Large intestine (tissue), 3 donors: Measurements from ENCODE around the gene SIGLEC12. TPM values are rescaled to one million over a fixed set of nuclear protein-coding genes. Genes with fewer than 3 reads are reported as not detected.
"Not testable (repeated sequence)": the region's sequence is repeated elsewhere in the genome, so short reads cannot be mapped to it uniquely, and the experiment has no call there.

ENCODE experiments used
- DNase-seq, 2 donors: peaks; one replicate each; pipeline versions ENCODE4 v3.0.0 to v3.0.0-alpha.2; 2013
- H3K27ac ChIP-seq: one replicate; pipeline ENCODE4 v1.5.1; 2013; ENCODE audit warnings: low read length
- H3K27me3 ChIP-seq: 2 replicates; pipeline ENCODE4 v1.6.1; 2013; ENCODE audit warnings: low read length; ENCODE audit not compliant: control insufficient read depth, insufficient read depth
- H3K36me3 ChIP-seq: 2 replicates; pipeline ENCODE4 v1.6.1; 2013; ENCODE audit warnings: low read length; ENCODE audit not compliant: control insufficient read depth, insufficient read depth
- H3K4me1 ChIP-seq: one replicate; pipeline ENCODE4 v1.6.1; 2013; ENCODE audit warnings: low read length; ENCODE audit not compliant: control insufficient read depth, insufficient read depth
- H3K4me3 ChIP-seq: one replicate; pipeline ENCODE4 v1.5.1; 2013; ENCODE audit warnings: low read length
- H3K9me3 ChIP-seq: one replicate; pipeline ENCODE4 v1.6.1; 2013; ENCODE audit warnings: mild to moderate bottlenecking, low read depth, low read length, moderate library complexity; ENCODE audit not compliant: control insufficient read depth
- WGBS: methylation state at CpG from one replicate; pipeline ENCODE4 v1.1.5; 2013; ENCODE audit warnings: low lambda C conversion rate; ENCODE audit not compliant: insufficient coverage; 5-methylcytosine and 5-hydroxymethylcytosine counted together
- polyA plus RNA-seq: library from polyadenylated mRNA; unstranded; fragments of 120-200 nt; gene quantifications from one replicate; pipeline ENCODE4 v1.2.1, GENCODE V29; 2013

SIGLEC12 gene
- polyA plus RNA-seq, 1 donor: 5.1 TPM

- Histone ChIP-seq H3K36me3 (no peaks in the 10 kb centered on the region), H3K4me3 (no peak overlapping the region), H3K9me3 (no peaks in the 10 kb centered on the region), H3K27me3 (no peaks in the 10 kb centered on the region), H3K4me1 (peaks cover 12% of the 10 kb centered on the region), H3K27ac (no peak overlapping the region)
- no peak for DNase-seq
- WGBS: no CpG with 5 or more reads among the region's 4 CpGs
Observed at GRCh38 chr19:51469162-51469561, 32.4 kb downstream of the SIGLEC12 start.

DNA sequence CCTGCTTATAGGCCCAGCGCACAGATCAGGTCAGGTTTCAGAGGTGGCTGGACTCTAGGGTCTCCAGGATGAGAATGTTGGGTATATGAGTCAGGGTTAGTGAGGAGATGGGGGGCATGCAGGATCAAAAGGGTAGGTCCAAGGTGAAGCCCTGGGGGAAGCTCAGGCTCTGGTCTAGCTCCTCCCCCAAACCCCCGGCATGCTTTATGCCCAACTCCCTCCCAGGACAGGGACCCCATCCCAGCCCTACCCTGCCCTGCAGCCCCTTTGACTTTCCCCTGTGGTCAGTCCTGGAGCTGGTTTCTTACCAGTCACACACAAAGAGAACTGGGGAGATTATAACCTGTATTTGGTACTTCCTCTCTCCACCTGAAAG, 33.1 kb downstream of the SIGLEC12 start:
- no peak for DNase-seq
- no peak overlapping the region for H3K4me3 ChIP-seq
- H3K9me3 ChIP-seq: no peaks in the 10 kb centered on the region
- no CpG with 5 or more reads among the region's 2 CpGs for WGBS
- peaks cover 6% of the 10 kb centered on the region for H3K4me1 ChIP-seq
- H3K27ac ChIP-seq: no peak overlapping the region
- no peaks in the 10 kb centered on the region for H3K27me3 ChIP-seq
- no peaks in the 10 kb centered on the region for H3K36me3 ChIP-seq

- H3K36me3 ChIP-seq: no peaks in the 10 kb centered on the region
- H3K27me3 ChIP-seq: peaks cover 4% of the 10 kb centered on the region
- H3K27ac ChIP-seq: no peak overlapping the region
- peaks cover 5% of the 10 kb centered on the region for H3K4me1 ChIP-seq
- H3K9me3 ChIP-seq: no peaks in the 10 kb centered on the region
- no peak for DNase-seq
- WGBS: no CpG with 5 or more reads among the region's 4 CpGs
- no peak overlapping the region for H3K4me3 ChIP-seq
Observed at GRCh38 chr19:51467864-51468544, 33.6 kb downstream of the SIGLEC12 start.

GRCh38 chr19:51466723-51467122, 34.9 kb downstream of the SIGLEC12 start:
- Histone ChIP-seq H3K27ac (no peak overlapping the region), H3K27me3 (peaks cover 13% of the 10 kb centered on the region), H3K4me3 (no peak overlapping the region), H3K4me1 (no peaks in the 10 kb centered on the region), H3K9me3 (no peaks in the 10 kb centered on the region), H3K36me3 (no peaks in the 10 kb centered on the region)
- DNase-seq: no peak
- 71% methylated on average over 3 of the region's 3 CpGs for WGBS

DNA sequence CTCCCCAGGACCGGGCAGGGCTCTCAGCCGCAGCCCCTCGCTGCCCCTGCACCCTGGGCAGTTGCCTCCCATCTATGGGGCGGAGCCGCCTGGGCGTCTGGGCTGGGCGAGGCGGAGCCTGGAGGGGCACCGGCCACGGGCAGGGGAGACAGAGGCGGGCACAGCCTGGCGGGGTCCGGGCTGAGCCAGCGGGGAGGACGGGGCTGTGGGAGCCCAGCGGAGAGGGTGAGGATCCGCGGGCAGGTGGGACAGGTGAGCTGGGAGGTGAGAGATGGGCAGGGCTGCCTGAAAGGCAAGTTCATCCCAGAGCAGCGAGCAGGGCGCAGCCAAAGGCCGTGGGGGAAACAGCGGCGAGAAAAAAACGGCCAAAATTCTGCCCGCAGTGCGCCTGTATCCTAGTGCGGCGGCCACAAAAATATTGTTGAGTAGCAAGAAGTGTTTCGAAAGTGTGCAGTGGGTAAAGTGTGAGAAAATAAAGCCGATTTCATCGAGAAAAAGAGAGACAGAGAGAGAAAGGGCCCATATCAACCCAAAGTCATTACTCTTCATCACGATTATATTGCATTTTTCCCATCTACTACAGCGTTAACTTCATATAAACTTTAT, 37.5 kb downstream of the SIGLEC12 start:
- H3K4me1 ChIP-seq, H3K4me3 ChIP-seq, H3K36me3 ChIP-seq, H3K9me3 ChIP-seq, H3K27ac ChIP-seq, DNase-seq: not testable (repeated sequence)
- H3K27me3 ChIP-seq: peaks cover 13% of the 10 kb centered on the region
- 22% methylated on average over 7 of the region's 33 CpGs for WGBS

DNA sequence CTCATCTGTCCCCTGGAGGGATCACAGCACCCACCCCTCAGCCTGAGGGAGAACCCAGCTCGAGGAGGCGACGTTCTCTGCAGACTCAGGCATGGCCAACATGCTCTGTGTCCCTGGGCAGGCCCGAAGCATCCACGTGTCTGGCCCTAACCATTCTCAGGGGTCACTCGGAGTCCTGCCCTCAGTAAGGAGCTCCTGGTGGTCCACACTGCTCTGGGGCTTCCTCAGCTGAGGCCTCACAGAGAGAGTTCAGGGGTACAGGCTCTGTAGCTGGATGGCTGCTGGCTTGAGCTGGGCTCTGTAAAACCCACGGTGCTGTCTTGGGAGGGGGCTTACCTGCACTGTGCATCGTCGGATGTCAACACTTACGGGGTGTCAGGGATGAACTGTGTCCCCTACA, 38.9 kb downstream of the SIGLEC12 start:
- H3K27ac ChIP-seq: no peak overlapping the region
- H3K4me3 ChIP-seq: no peak overlapping the region
- peaks cover 13% of the 10 kb centered on the region for H3K27me3 ChIP-seq
- H3K4me1 ChIP-seq: no peaks in the 10 kb centered on the region
- peaks cover 2% of the 10 kb centered on the region for H3K9me3 ChIP-seq
- WGBS: no CpG with 5 or more reads among the region's 10 CpGs
- DNase-seq: no peak
- H3K36me3 ChIP-seq: no peaks in the 10 kb centered on the region

DNA sequence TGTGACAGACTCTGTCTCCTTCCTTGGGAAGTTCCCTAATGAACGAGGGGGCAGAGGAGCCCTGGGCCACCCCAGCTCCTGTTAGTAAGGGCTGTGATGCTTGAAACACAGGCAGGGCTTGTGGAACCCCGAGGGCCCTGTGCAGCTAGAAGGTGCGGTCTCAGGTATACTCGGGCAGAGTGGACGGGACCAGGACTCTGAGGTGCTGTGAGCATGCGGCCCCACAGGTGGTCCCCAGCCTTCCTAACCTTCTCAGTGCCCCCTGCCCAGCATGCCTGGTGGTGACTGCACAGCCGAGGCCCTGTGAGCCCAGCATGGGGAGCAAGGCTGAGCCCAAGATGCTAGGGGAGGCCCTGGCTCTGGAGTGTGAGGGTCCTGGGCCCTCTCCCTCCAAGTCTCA, 39.3 kb downstream of the SIGLEC12 start:
- no peaks in the 10 kb centered on the region for H3K36me3 ChIP-seq
- no peak overlapping the region for H3K27ac ChIP-seq
- DNase-seq: no peak
- no peaks in the 10 kb centered on the region for H3K4me1 ChIP-seq
- peaks cover 2% of the 10 kb centered on the region for H3K9me3 ChIP-seq
- H3K4me3 ChIP-seq: no peak overlapping the region
- WGBS: no CpG with 5 or more reads among the region's 7 CpGs
- H3K27me3 ChIP-seq: peaks cover 13% of the 10 kb centered on the region

- DNase-seq: no peak
- H3K4me1 ChIP-seq: no peaks in the 10 kb centered on the region
- H3K36me3 ChIP-seq: no peaks in the 10 kb centered on the region
- peaks cover 13% of the 10 kb centered on the region for H3K27me3 ChIP-seq
- H3K27ac ChIP-seq: no peak overlapping the region
- H3K4me3 ChIP-seq: no peak overlapping the region
- H3K9me3 ChIP-seq: peaks cover 2% of the 10 kb centered on the region
- no CpG with 5 or more reads among the region's 8 CpGs for WGBS
Observed at GRCh38 chr19:51461723-51462161, 39.9 kb downstream of the SIGLEC12 start.

- WGBS: no CpG with 5 or more reads among the region's 13 CpGs
- peak overlapping the region; percentile 21 for H3K4me3 ChIP-seq
- no peaks in the 10 kb centered on the region for H3K4me1 ChIP-seq
- no peak overlapping the region for H3K27ac ChIP-seq
- H3K9me3 ChIP-seq: peaks cover 2% of the 10 kb centered on the region
- H3K27me3 ChIP-seq: peaks cover 13% of the 10 kb centered on the region
- H3K36me3 ChIP-seq: no peaks in the 10 kb centered on the region
- DNase-seq: peak in 1 of 2 donors; percentile 39
Observed at GRCh38 chr19:51460164-51460992, 41.2 kb downstream of the SIGLEC12 start.

DNA sequence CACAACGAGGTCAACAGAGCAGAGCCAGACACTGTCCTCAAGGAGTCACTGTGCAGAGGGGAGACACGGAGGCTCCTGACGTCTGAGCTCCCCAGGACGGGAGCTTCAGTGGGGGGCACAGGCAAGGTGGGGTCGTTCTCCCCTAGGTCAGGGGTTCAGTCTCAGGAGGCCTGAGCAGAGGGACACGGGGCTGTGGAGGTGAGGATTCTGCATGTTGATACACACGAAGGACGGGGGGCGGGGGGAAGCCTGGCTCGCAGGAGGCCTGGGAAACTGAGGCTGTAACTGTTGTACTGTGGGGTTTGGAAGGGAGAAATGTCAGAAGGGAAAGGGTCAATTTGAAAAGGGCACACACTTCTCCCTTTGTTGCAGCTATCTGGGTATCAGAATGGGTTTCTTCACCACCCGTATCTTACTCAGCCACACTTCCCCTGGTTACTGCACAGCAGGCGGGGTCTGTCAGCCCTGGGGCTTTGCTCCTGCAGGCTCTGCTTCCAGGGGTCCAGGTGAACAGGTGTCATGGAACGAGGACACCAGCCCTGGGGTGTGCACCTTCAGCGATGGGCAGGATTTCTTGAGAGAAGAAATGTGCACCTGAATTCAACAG, 42.6 kb downstream of the SIGLEC12 start:
- H3K36me3 ChIP-seq: no peaks in the 10 kb centered on the region
- no peak for DNase-seq
- H3K4me1 ChIP-seq: no peaks in the 10 kb centered on the region
- peaks cover 2% of the 10 kb centered on the region for H3K9me3 ChIP-seq
- no peak overlapping the region for H3K27ac ChIP-seq
- H3K27me3 ChIP-seq: peaks cover 13% of the 10 kb centered on the region
- H3K4me3 ChIP-seq: no peak overlapping the region
- no CpG with 5 or more reads among the region's 14 CpGs for WGBS
